VCaP (cell line): ENCODE results near the gene ROBO2.

Experiments used
- H3K27ac ChIP-seq: fragments of 450-650 bp; 2 replicates; pipeline ENCODE4 v1.5.1; 2017
- CTCF ChIP-seq: fragments of 450-650 bp; conservative IDR thresholded peaks from 2 replicates; pipeline ENCODE4 v1.5.1; 2017; ENCODE audit warnings: mild to moderate bottlenecking, moderate library complexity

ROBO2 gene

GRCh38 chr3:77682162-77682561 is 642.3 kb downstream of the ROBO2 start:
- no peak for TF ChIP-seq CTCF
- H3K27ac ChIP-seq = no peak overlapping the region

- TF ChIP-seq CTCF = no peak
- H3K27ac ChIP-seq = no peak overlapping the region
These were observed 644.2 kb downstream of the ROBO2 start for GRCh38 chr3:77684115-77684514.

GRCh38 chr3:77685713-77686112 is 645.8 kb downstream of the ROBO2 start:
- no peak overlapping the region for H3K27ac ChIP-seq
- TF ChIP-seq CTCF = no peak

- H3K27ac ChIP-seq = no peak overlapping the region
- TF ChIP-seq CTCF = no peak
These were observed 646.7 kb downstream of the ROBO2 start for GRCh38 chr3:77686560-77686959.

GRCh38 chr3:77687545-77687944 is 647.6 kb downstream of the ROBO2 start:
- no peak overlapping the region for H3K27ac ChIP-seq
- TF ChIP-seq CTCF = no peak

- H3K27ac ChIP-seq = no peak overlapping the region
- TF ChIP-seq CTCF = no peak
These were observed 650.5 kb downstream of the ROBO2 start for GRCh38 chr3:77690284-77690845.

- TF ChIP-seq CTCF = no peak
- H3K27ac ChIP-seq = no peak overlapping the region
These were observed 653.2 kb downstream of the ROBO2 start for GRCh38 chr3:77693147-77693546.
